T-helper 2 cell treated with Interferon-gamma antibody and Interleukin-4, amounts not matched to agents 100 ng/mL and 5 ng/mL, for 36 hours (primary cell): Measurements from ENCODE around the gene RPP25L. TPM values are rescaled to one million over a fixed set of nuclear protein-coding genes. Genes with fewer than 3 reads are reported as not detected.

ENCODE experiments used
- intact Hi-C: fragments of 100-400 bp; cut with micrococcal nuclease; formaldehyde crosslinking; loops from one replicate; pipeline ENCODE4 v1.15.1; 2023
- total RNA-seq: library from RNA; stranded (reverse); gene quantifications from 2 replicates; pipeline ENCODE4 v1.2.3, GENCODE V29; 2022

RPP25L gene
- total RNA-seq, 1 donor from 2014 or later, result 19.0 TPM

DNA sequence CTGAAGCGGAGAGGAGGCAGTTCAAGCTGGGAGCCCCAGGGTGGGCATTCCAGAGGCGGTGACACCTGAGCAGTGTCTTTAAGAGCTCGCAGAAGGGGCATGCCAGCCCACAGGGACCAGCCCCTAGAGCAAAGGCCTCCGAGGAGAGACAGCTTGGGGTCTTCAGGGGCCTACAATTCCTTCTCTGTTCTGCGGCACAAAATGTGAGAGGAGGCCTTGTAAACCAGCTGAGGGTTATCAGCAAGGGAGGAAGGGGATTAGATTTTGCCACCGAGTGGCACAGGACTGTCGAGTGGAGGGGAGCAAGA, 26.2 kb upstream of the RPP25L start:
- intact Hi-C loops, result loop anchor here (1.0 to 5.0 kb wide), 3 partner anchors 8 to 261 kb away; partner anchors contain the start of genes DNAI1, FAM219A, GALT and MYORG

DNA sequence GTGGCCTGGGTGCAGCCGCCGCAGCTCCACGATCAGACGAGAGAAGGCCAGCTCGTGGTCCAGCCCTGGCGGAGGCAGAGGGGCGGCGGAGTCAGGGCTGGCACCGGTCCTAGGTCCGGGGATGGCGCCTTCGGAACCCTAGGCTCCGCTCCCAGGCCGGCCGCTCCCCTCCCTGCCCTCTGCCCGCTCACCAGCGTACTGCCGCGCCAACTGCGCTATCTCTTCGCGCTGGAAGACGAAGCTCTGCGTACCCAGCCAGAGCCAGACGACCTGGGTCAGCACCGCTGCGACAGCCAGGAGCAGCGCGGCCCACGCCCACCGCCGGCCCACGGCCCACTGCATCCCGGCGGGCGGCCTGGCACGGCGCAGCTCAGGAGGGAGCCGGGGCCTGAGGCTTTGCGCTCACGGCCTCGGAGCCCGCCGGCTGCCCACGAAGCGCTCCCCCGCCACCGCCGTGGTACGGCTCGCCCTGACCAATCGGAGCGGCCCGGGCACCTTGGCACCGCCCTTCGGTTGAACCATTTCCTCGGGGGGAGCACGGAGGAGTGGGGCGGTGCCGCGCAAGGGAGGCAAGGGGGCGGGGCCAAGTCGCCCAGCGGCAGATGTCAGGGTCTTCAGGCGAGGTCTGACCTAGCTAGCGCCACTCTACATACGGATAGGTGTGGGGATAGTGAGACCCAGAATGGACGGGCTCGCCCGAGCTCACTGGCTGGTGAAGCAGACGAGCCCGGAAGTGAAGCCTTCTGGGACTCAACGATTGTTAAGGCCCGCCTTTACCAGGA, 25.6 kb upstream of the RPP25L start, which contains the start of gene SIGMAR1:
Gene SIGMAR1, minus strand, starts transcription at position 432 of the 782 bp plus-strand sequence. Its CDS starts 90 bp downstream, at position 342.
- intact Hi-C loops, result loop anchor here (1.0 to 5.0 kb wide), 4 partner anchors 9 to 260 kb away; partner anchors contain the start of genes DNAI1, FAM219A, GALT and MYORG

DNA sequence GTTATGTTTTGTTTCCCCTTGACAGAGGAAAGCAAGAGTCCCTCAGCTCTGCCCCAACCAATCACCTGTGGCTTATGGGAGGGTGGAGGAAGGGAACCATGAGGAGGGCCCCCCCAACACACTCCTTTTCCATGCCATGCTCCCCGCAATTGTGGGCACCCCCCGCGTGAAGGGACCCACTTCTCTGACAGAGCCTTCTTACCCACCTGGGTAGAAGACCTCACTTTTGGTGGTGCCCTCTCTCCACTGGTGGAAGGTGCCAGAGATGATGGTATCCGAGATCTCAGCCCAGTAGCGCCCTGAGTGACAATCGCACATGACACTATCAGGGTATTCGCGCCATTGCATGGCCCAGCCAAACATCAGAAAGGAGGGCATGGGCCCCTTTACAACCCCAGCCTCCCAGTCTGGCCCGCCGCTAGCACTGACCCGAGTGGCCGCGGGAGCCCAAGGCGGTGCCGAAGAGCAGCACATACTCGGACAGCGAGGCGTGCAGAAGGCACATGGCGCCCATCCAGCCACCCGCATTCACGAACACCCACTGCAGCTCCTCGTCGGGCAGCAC, 25.0 kb upstream of the RPP25L start:
- intact Hi-C loops, result loop anchor here (1.0 to 5.0 kb wide), 3 partner anchors 28 to 260 kb away; partner anchors contain the start of genes DNAI1, FAM219A and MYORG

DNA sequence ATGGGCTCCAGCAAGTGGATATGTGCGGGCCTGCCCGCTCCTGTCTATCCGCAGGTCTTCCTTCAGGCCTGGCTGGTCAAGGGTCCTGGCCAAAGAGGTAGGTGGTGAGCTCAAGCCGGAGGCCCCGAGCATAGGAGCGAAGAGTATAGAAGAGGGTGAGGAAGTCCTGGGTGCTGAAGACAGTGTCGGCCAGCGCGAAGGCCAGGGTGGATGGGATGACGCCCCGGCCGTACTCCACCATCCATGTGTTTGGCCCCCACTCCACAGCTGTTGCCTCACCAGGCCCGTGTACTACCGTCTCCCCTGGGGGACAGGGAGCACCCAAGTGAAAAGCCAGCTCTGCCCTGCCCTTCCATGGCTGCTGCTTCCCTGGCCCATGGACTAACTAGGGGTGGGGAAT, 23.7 kb upstream of the RPP25L start:
- intact Hi-C loops, result loop anchor here (2.0 to 5.0 kb wide), 3 partner anchors 67 to 258 kb away; partner anchors contain the start of genes DNAI1, FAM219A and MYORG

DNA sequence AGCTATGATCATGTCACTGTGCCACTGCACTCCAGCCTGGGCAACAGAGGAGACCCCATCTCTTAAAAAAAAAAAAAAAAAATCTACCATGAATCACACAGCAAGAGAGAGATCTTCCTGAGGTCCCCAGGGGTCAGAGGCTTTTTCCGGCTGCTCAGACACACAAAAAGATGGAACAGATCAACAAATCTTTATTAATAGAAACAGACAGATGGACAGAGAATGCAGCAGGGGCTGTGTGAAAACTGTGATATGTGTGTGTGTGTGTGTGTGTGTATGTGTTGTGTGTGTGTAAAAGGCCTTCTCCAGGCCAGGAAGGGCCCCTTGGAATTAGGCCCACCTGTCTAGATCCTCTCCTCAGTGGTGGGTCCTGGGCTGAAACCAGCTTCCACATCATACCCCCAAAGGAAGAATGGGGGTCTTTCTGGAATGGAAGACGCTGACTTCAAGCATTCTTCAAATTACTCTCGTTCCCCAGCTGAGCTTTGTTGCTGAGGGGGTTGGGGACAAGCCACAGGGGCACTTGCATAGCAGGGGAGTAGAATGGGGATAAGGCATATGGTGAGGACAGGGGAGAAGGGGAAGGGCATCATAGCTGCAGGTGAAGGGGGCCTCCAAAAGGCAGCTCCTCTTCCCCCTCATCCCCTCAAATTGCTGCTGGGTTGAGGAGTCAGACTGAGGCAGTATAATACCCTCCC, 22.8 kb upstream of the RPP25L start:
- intact Hi-C loops, result loop anchor here (1.0 to 5.0 kb wide), 4 partner anchors 22 to 257 kb away; partner anchors contain the start of genes DNAI1, FAM219A, MYORG and RPP25L

DNA sequence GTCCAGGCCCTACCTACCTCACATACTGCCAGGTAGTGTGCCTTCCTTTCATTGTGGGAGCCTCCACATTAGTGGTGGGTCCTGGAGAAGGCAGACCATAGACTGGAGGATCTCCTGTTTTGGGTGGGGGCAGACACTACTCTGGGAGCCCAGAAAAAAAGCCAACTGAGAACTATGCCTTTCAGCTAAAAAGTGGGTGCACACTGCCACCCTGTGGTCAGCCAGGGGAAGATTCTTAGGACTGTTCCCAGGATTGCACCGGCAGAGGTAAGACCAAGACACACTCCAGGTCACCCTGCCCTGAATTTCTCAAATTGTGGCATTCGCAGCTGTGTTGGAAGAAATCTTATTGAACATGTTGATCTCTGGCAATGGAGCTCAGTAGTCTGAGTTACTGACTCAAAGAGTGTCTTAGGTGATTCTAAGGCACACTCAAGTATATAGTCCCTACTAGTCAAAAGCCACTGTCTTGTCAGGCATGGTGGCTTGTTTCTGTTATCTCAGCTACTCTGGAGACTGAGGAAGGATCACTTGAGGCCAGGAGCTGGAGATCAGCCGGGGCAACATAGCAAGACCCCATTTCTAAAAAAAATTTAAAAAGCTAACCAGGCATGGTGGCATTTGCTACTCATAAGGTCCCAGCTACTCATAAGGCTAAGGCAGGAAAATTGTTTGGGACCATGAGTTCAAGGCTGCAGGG, 22.1 kb upstream of the RPP25L start:
- intact Hi-C loops, result loop anchor here (1.0 to 2.0 kb wide), 2 partner anchors 22 to 69 kb away; partner anchors contain the start of gene RPP25L

DNA sequence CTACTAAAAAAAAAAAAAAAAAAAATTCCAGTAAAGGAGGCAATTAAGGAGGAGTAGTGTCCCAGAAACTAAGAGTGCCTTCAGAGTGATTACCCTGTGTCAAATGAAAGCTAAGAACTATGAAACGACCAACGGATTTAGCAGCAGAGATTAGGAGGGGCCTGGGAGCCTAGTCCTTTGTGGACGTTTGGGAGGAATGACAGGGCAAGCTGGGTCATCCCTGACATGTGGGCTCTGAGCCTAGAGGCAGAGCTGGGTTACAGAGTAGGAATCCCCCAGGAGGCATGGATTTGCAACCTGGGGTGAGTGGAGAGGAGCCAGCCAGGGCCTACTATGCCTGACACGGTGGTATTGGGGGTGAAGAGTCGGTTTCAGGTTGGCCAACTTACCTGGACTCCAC, 21.3 kb upstream of the RPP25L start:
- intact Hi-C loops, result no loop called here

DNA sequence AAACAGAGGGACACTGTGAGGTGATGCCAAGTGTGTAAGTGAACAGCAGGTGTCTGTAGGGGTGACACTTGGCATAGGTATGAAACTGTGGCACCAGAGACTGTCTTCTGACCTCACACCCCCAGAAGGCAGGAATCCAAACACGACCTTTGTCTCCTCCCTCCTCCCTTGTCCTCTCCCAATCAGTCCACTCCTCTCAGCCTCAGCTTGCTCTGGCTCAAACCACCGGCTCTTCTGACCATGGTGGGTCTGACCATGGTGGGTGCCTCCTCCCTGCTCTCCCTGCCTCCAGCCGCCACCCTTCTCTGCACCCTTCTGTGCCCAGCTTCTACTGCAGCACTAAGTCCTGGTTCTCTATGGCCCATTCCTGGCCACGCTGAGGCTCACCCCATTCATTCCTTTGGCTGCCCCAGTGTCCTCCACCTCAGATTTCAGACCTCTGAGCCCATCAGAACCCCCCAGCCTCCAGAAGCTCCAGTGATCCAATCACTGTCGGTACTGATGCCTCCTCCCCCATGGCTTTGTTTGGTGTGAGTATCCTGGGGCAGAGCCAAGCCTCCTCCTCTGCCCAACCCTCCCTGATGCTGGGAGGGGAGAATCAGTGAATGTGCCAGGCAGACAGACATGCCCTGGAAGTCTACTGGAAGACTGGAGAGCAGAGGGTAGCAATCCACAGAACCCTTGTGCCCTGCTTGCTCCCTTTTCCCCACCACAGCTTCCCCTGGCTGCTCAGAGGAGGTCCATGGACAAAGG, 18.7 kb upstream of the RPP25L start:
- intact Hi-C loops, result no loop called here

DNA sequence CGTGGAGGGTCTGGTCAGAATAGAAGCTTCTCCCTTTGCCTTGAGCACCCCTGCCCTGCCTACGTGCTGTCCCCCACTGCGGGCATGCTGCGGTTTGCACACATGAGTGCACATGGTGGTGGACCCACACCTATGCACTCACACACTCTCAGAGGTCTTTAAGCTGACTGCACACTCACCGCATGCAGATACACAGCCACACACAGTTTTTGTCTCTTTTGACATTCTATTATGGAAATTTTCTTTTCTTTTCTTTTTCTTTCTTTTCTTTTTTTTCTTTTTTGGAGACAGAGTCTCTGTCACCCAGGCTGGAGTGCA, 17.6 kb upstream of the RPP25L start:
- intact Hi-C loops, result no loop called here

DNA sequence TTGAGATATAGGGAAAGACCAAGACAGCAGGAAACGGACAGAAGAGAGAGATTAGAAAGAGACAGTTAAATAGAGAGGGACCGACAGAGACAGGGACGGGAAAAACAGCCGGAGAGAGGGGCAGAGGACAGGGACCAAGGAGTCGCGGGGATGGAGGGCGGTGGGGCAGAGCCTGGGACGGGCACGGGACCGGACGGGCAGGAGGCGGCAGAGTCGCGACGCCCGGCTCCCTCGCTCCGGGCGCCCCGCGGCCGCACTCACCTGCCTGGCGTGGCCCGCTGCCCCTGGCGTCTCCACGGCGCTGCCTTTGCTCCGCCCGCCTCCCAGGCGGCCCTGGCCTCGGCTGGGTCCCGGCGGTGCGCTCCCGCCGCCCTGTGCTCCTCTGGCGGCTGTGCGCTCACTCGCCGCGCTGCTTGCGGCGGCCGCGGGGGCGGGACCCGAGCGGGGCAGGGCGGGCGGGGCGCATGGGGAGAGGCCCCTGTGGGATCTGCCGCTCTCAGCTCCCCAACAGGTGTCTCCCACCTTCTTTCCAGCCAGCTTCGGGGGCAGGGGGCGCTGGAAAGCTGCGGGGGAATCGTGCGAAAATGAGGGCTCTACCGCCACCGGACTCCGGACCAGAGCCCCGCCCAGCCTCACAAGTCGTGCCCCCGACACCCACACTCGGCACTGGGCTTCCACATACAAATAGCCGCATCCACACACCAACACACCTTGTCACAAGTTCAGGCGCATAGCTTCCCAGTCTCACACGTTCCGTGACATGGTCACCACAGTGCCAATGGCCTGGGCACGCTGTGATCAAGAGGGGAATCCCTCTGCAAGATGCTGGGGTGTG, 17.0 kb upstream of the RPP25L start, which contains the start of gene ARID3C:
Gene ARID3C, minus strand, starts transcription at position 411 of the 835 bp plus-strand sequence. CDS start 1,052 bp downstream, outside the sequence.
- intact Hi-C loops, result no loop called here

DNA sequence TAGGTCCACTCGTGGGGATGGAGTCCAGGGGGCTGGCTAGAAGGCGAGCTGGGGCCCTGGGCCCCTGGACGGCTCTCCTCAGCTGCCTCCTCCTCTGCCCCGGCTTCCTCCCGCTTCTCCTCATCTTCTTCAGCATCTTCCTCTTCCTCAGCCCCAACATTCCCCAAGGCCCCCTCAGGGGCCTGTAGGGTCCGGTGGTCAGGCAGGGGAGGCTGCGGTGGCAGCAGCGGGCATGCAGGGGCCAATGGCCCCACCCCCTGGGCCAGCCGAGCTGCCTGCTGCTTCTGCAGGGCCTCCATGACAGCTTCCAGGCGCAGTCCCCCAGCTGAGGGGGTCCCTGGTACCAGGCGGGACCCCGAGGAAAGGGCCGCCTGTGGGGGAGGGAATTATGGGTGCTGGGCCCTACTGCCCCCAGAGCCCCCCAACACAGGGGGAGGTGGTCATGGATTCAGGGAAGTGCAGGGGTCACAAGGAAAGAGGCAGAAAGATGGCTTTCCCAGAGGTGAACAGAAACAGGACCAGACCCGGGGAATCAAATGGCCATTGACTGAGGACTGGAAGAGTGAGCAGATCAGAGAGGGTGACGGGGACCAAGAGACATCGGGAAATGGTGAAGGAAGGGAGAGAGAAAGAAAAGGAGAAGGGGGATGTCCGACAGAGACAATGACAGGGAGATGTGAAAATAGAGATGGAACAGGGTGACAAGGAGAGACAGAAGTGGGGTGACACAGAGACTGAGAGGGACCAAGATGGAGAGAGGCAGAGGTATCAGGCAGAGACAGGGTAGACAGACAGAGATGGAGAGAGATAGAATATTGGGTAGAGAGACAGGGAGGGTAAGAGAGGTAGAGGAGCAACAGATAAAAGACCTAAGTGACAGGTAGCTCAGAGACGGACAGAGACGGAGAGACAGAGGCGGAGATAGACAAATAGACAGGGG, 16.1 kb upstream of the RPP25L start:
- intact Hi-C loops, result no loop called here

DNA sequence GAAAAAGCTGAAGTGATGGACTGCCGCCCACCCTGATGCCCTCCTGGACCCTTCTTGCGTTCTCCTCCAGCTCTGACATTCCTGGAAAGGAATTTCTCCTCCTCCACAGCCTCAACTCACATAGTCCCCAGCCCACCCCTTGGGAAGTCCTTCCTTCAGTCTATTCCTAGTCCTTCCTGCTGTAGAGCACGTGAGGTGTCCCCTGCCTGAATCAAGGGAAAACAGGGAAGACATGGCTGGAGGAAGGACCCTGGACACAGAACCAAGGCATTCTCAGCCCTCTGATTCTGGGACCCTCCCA, 13.2 kb upstream of the RPP25L start:
- intact Hi-C loops, result no loop called here

DNA sequence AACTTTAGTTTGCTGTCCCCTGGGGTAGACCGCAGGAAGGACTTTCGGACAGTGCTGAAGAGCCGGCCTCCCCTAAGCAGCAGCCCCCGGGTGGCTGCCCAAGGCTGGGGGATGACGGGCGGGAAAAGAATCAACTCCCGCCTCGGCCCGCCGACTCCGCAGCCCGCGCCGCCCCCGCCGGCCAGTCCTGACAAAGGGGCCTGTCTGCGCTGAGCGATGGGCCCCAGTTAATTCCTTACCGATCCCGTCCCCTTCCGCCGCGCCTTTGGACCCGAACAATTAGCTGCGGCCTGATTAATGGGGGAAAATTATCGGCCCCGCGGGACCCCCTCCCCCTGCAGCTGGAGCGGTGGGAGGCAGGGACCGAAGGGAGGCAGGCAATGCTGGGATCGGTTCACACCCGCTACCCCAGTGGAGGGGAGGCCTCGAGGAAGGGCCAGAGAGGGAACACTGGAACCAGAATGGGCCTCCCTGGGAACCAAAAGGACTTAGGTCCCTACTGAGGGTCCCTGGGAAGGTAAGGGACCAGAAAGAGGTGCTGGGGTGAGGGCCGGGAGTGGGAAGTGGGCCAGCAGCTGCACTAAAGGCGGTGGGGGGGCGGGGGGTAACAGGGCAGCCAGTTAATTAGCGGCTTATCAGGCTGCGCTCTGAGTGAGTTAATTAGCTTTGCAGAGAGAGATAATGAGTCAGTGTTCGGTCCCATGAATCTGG, 12.7 kb upstream of the RPP25L start:
- intact Hi-C loops, result no loop called here

DNA sequence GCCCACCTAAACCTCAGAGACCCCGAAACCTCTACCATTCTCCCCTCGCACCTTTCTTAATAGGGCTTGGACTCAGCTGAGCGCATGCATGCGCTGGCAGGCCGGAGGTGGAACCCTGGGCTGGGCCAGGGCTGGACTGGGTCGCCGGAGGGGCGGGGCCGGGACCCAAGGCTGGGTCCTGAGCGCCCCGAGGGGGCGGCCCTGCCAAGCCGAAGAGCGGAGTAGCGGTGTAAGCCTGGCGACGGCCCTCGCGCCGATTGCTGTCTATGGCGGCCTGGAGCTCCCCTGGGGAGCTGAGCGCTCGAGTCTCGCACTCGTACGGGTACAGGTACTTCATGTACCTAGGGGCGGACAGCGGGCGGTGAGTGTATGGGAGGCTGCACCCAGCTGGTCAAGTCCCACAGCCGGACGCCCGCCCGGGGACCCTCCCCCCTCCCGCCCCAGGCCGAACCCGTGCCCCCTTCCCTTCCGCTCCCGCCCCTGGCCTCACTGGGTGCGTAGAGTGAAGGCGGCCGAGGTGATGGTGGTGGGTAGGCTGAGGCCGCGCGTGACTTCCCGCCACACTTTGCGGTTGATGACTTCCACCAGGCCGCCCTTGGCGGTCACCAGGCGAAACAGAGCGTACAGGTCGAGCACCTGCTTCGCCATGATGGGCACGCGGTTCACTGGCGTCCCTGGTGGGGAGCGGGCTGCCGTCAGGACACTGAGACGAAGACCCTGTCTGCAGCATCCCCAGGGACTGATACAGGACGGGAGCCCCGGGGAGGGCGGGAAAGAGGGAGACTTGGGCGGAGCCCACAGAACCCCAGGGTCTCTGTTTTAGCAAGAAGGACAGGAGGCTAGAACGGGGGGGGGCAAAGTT, 11.7 kb upstream of the RPP25L start:
- intact Hi-C loops, result no loop called here

DNA sequence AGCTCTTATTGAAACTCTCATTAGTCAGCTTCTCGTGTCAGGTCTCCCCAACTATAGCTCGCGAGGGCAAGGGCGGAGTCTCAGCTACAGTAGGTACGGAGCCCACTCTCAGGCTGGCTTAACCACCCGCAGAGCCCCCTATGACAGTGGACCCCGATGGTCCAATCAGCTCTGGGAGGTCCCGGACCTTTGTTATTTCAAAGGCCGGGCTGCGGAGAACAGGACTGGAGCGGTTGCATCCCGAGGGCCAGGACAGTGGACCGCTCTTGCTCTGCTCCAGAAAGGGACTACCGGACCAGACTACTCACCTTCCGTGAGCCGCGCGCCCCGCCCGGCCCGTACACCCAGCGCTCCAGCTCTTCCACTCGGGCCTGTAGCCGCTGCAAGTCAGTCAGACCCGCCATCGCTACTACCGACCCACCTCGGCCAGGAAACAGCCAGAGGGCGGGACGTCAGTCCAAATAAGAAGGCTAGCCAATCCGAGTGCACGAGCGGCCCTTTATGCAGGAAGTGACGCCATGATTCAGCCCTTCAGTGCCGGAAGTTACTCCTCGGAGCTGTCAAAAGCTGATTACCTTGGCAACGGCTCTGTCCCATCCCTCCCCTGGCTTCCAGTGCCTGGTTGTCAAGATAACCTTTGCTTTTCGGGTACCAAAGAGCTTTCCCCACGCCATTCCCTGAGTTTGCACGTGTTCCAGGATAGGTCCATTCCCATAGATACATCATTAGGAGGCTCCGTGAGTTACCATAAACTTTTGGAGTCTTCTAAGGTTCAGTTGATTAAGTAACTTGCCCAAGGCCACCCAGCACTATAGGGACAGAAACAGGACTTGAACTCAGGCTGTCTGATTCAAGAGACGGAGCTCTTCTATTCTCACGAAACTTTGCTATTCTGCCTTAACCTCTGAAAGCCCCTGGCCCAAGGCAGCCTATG, 8.4 kb upstream of the RPP25L start, which contains the start of gene DCTN3:
Gene DCTN3, minus strand, starts transcription at position 435 of the 934 bp plus-strand sequence. Its CDS starts 31 bp downstream, at position 404.
- intact Hi-C loops, result loop anchor here (1.0 kb wide), 1 partner anchor 8 kb away; the partner anchor contains the start of gene RPP25L

DNA sequence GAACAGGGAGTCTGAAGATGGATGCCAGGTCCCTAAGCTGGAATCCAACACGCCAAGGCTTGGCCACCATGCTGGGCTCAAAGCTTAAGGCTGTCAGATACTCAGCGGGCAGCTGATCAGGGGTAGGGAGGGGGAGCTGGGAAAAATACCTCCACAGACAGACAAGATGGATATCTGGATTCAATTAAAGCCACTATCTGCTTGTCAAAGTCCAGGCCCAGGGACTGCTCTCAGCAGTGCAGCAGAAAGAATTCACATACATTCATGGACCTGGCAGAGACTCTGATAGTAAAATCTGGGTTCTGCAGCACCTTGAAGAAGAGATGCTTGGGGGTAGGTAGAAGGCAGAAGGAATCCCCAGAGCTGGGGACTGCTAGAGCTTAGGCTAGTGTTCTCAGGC, 3.2 kb upstream of the RPP25L start:
- intact Hi-C loops, result loop anchor here (10.0 kb wide), 1 partner anchor 1960 kb away; the partner anchor contains the start of gene MELK
